ENCODE results near the gene CGNL1.

GRCh38 chr15:57415602-57416001, 39.3 kb downstream of the CGNL1 start:
- no peak for TF ChIP-seq POLR2A (IDR thresholded peaks at IDR 0.05; ENCODE audit: low read depth)
- no peak for TF ChIP-seq CTCF (IDR thresholded peaks at IDR 0.05)
- no peak for TF ChIP-seq EP300 (IDR thresholded peaks at IDR 0.05)
- no peak for TF ChIP-seq POLR2AphosphoS5 (IDR thresholded peaks at IDR 0.05)

Measured in esophagus muscularis mucosa (tissue), 4 donors.